Stimulated activated CD8-positive, alpha-beta memory T cell treated with anti-CD3 and anti-CD28 coated beads, Interleukin-15, amount 100 ng/mL, for 48 hours (primary cell): ENCODE data around the gene HNRNPL.
"Not testable (repeated sequence)": the region's sequence is repeated elsewhere in the genome, so short reads cannot be mapped to it uniquely, and the experiment has no call there.

Source experiments
- DNase-seq, 2 donors: peaks; one replicate each; pipeline ENCODE4 v3.0.0-alpha.2; 2020; ENCODE audit warnings: low read depth in 2 of 2

HNRNPL gene

DNA sequence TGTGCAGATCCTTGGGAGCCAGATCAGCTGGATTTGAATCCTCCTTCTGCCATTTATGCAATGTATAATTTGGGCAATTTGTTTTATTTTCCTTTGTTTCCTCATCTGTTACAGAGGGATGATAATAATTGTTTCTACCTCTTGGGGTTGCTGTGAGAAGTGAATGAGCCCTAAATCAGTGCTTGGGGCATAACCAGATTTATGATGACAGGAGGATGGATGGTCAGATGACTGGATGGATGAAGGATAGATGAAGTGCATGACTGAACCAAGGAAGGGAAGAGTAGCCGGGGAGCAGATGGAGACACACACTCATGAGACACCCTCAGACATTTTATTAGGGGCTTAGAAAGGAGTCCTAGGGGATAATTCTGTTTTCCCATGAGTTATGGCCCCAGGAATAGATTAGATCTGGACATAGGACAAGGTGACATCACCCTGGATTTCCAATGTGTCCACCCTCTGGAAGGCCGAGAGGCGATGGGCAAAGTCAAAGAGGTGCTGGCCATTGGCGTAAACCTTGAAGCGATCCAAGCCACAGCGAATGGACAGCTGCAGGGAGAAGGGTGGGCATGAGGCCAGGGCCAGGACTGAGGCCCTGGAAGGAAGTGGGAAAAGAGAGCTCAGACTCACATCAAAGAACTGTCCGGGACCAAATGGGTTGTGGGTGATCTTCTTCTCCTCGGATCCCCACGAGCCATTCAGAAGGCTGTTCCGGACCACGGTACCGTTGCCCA lies 48.3 kb downstream of the HNRNPL start:
- DNase-seq, result no peak

DNA sequence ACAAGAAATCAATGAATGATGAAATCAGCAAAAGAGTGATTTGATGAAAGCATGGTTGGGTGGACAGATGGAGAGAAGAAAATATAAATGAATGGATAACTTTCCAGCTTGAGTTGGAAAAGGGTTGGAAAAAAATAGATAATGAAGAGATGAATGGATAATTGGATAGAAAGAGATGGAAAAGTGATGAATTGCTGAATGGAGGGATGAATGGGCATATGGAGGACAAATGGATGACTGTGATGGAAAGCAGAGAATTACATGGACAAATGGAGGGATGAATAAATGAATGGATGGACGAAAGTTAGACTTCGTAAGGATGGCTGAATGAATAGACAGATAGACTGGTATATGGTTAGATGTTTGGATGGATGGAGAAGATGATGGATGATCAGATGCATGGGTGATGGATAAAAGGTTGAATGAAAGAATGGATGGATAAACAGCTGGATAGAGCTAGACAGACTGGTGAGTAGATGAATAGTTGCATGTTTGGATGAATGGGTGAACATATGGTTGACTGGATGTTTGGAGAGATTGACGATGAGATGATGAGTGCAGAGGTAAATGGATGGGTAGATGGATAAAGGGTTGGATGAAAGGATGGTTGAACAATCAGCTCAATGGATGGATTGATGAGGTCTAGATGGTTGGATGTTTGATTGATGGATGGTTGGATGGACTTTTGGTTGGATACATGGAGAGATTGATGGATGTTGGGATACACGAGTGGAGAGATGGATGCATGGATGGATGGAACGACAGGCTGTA lies 49.0 kb downstream of the HNRNPL start:
- DNase-seq, result no peak

DNA sequence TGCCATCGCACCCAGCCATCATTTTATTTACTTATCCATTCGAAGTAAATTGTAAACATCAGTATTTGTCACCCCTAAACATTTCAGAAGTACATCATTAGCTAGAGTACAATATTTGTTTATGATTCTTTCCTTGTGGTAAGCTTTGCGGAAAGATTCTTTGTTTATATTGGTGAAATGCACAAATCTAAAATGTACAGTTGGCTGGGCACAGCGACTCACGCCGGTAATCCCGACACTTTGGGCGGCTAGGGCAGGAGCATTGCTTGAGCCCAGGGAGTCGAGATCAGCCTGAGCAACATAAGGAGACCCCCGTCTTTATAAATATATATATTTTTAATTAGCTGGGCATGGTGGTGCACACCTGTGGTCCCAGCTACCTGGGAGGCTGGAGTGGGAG lies 50.7 kb downstream of the HNRNPL start:
- no peak for DNase-seq

DNA sequence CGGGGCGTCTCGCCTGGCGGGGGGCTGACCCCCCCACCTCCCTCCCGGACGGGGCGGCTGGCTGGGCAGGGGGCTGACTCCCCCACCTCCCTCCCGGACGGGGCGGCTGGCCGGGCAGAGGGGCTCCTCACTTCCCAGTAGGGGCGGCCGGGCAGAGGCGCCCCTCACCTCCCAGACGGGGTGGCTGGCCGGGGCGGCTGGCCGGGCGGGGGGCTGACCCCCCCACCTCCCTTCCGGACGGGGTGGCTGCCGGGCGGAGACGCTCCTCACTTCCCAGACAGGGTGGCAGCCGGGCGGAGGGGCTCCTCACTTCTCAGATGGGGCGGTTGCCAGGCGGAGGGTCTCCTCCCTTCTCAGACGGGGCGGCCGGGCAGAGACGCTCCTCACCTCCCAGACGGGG lies 52.0 kb downstream of the HNRNPL start:
- not testable (repeated sequence) for DNase-seq

DNA sequence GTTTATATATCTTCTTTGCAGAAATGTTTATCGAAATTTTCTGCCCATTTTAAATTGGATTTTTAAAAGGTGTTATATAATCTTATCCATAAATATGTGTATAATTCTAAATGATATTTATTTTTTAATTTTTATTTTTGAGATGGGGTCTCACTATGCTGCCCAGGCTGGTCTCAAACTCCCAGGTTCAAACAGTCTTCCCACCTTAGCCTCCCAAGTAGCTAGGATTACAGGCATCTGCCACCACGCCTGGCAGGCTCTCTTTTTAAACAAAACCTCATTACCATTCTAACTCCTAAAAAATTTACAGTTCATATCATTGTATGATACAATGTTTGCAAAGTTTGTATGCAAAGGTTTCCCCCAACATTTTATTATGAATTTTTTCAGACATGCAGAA lies 53.6 kb downstream of the HNRNPL start:
- no peak for DNase-seq

DNA sequence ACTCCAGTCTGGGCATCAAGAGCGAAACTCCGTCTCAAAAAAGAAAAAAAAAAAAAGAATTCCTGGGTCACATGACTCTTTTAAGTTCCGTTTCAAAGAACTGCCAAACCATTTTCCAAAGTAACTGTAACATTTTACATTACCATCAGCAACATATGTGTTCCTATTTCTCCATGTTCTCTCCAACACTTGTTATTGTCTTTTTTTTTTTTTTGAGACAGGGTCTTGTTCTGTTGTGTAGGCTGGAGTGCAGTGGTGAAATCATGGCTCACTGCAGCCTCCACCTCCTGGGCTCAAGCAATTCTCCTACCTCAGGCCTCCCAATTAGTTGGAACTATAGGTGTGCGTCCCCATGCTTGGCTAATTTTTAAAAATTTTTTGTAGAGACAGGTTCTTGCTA lies 54.2 kb downstream of the HNRNPL start:
- DNase-seq, result no peak

DNA sequence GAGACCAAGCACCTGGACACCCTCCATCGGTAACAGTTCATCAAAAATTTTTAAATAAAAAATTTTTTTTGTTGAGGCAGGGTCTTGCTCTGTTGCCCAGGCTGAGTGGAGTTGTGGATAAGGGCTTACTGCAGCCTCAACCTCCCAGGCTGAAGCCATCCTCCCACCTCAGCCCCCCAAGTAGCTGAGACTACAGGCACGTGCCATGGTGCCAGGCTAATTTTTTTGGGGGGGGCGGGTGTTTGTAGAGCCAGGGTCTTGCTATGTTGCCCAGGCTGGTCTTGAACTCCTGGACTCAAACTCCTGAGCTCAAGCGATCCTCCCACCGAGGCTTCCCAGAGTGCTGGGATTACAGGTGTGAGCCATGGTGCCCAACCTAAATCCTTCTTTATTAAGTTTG lies 56.1 kb downstream of the HNRNPL start:
- DNase-seq, result no peak

DNA sequence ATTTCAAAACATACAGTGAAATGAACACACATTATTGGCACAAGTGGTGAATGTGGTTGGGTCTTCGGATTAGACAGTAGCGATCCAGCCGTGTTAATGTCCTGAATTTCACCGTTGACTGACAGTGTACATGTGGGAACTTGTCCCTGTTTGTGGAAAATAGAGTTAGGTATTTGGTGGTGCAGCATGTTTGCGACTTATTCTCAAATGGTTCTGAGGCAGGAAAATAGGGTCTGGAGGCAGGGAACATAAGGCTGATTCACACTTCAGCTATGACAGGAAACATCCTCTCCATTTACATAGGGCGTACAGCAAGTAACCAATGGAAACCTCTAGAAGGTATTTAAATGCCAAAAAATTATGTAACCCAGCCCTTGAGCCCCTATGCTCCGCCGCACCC lies 56.6 kb downstream of the HNRNPL start:
- no peak for DNase-seq

DNA sequence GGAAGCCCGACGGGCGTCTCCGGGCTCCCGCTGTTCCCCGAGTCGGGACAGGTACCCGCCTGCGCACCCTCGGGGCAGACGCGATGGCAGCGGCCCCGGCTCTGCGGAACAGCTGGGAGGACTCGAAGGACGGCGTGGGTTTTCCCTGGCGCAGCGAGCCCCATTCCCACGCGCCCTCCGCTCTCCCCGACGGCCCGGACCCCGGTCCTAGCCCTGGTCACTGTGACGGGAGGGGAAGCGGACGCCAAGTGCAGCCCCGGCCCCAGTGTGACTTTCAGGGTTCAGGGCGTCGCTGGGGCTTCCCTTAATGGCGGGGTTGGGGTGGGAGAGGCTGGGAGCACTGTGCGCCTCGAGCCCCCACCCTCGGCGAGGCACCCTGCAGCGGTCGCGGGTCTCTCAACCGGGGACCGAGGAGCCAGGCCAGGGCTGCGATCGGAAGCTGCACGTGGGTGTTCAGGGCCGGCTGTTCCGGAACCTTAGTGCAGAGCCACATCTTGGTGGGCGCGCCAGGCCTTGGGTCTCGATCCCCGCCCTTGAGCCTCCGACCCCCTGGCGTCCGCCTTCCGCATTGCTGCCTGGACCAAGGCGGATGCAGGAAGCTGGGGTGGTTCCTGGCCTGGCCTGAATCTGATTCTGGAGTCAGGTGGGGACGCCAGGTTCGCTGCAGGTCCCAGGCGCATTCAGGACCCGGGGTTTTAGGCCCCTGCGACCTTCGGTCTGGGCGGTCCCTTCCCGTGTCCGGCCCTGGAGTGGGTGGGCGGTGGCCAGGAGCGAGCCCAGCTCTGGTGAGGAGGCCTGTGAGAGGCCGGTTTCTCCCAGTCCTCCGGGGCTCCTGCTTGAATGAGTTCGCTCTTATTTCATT lies 57.3 kb downstream of the HNRNPL start:
- peak; percentile 28 to 32 for DNase-seq

DNA sequence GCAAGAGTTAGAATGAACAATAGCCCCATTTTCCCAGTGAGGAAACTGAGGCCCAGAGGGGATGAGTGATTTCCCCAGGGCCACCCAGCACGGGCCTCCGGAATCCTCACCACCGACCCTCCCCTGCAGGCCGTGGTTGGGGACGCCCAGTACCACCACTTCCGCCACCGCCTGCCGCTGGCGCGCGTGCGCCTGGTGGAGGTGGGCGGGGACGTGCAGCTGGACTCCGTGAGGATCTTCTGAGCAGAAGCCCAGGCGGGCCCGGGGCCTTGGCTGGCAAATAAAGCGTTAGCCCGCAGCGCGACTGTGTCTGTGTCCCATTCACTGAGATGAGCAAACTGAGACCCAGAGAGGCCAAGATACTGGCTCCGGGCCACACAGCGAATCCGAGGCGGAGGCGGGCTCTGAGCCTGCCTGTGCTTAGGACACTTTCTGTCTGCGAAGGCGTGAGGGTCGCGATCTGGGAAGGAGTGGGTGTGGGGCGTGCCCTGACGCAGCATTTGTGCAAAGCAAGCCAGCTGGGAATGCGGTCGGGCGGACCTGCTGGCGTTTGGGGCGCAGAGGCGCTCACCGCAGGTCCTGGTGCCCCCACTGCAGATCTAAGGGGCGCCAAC lies 58.2 kb downstream of the HNRNPL start:
- DNase-seq, result not testable (repeated sequence)

DNA sequence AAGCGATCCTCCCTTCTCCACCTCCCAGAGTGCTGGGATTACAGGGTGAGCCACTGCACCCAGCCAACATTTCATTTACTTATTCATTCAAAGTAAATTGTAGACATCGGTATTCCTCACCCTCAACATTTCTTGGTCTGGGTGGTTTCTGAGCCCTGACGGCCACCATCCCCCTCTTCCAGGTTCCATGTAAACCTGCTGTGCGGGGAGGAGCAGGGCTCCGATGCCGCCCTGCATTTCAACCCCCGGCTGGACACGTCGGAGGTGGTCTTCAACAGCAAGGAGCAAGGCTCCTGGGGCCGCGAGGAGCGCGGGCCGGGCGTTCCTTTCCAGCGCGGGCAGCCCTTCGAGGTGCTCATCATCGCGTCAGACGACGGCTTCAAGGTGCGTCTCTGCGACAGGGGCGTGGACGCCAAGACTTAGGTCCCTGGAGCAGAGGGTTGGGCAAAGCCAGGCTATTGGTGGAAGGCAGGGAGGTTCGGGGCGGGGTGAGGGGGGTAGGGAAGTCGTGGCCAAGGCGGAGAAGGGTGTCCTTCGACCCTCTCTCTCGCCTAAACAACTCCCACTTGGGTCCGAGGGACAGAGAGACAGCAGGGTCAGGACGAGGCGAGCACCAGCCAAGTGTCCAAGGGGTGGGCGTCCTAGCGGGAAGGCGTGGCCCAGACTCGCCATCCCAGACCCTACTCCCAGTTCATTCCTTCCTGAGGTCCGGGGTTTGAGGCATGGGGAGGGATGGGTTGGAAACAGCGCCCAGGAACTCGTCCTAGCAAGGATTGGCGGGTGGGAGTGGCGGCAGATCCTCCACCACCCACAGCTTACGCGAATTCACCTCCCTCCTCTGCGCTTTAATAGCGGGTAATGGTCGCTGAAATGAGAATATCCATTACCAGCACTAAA lies 59.0 kb downstream of the HNRNPL start:
- DNase-seq, result not testable (repeated sequence)

DNA sequence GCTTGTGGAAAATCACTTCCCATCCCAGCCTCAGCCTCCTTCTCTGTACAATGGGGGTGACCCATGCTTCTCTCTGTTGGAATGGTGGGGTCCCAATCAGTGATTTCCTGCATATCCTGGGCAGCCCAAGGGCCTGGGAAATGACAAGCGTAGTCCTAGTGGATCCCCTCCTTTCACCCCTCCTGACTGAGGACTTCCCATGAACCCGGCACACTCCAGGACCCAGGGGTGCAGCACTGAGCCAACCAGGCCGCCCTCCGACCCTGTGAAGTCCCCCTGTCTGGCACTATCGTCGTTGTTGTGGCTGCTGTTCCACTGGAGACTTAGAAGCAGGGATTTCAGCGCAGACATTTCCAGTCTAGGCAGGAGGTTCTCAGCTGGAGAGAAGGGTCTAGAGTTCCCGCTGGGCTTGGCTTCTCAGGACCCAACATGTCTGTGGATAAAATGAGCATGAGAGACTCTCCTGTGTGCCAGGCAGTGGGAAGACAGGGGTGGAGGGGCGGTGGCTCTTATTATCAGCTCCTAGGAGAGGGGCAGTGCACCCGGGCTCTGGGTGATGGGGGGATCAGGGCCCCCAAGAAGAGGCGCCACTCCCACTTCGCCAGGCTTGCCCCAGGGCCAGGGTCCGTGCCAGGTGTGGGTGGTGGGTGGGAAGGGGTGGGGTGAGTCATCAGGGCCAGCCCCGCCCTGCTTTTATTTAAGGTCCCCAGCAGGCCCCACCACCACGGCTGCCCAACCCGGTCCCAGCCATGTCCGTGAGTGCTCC lies 61.1 kb downstream of the HNRNPL start, which contains the start of gene LGALS7B:
Gene LGALS7B (plus strand): TSS at position 723 of the 766 bp plus-strand sequence. CDS start 27 bp downstream, at position 750.
- DNase-seq, result no peak

DNA sequence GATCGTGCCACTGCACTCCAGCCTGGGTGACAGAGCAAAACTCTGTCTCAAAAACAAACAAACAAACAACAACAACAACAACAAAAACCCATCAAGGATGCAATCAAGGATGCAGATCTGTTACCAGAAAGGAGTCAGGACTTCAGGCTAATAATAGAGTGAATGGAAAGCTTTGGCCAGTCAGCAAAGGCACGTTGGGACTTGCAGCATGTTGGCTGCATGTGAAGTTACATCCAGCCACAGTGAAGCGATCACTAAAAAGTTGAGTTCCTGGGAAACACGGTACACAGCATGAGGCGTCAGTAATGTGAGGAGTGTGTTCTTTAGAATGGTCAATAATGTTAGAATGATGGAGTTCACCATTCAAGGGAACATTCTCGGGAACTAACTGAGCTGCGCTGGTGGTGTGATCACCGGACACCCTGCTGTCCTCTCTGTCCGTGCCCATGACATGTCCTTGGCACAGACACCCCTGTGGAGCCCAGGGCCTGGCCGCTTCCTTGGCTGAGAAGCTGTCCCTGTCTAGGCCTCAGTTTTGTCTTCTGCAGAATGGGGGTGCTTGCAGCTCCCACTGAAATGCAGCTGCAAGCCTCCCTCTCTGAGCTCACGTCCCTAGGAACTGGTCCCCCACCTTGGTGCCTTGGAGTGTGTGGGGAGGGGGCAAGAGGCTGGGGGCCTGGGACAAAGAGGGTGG lies 63.1 kb downstream of the HNRNPL start:
- DNase-seq, result no peak
